Measurements from ENCODE around the gene NPC1L1.
A peak's percentile ranks its signal among the peaks of the same experiment; 100 is the strongest.

The NPC1L1 gene

GRCh38 chr7:44538093-44538797 lies 2.9 kb downstream of the NPC1L1 start:
- H3K4me1 ChIP-seq (ENCODE audit: control insufficient read depth, insufficient read depth, low read depth, low read length), result peaks cover 12% of the 10 kb centered on the region
- no peak overlapping the region for H3K27ac ChIP-seq (ENCODE audit: low read length, poor library complexity, severe bottlenecking)
- H3K14ac ChIP-seq (ENCODE audit: low read length in 2 of 2), result no peak overlapping the region
- no peak overlapping the region for H2BK12ac ChIP-seq (ENCODE audit: low read length in 2 of 2)
- H3K4ac ChIP-seq (ENCODE audit: low read depth in 1 of 2, low read length in 2 of 2), result no peak overlapping the region
- DNase-seq, result no peak
- H3K27me3 ChIP-seq (ENCODE audit: control insufficient read depth in 1 of 2, insufficient read depth in 1 of 2, low read length in 2 of 2), result peaks cover 0 to 9% of the 10 kb centered on the region in 2 experiments
- no peak overlapping the region for H2BK120ac ChIP-seq (ENCODE audit: low read depth, low read length)
- no peak overlapping the region for H4K8ac ChIP-seq (ENCODE audit: low read length)
- no peak overlapping the region for H3K18ac ChIP-seq (ENCODE audit: low read depth in 1 of 2, low read length in 2 of 2)
- no peak overlapping the region for H3K4me3 ChIP-seq (ENCODE audit: insufficient read depth in 1 of 2, low read depth in 1 of 2, low read length in 2 of 2)
- H2BK5ac ChIP-seq (ENCODE audit: low read depth, low read length, poor library complexity, severe bottlenecking), result no peak overlapping the region
- H3K79me1 ChIP-seq (replicated peaks; ENCODE audit: low read length, poor library complexity, severe bottlenecking), result no peaks in the 10 kb centered on the region
- no peak overlapping the region for H4K91ac ChIP-seq (ENCODE audit: low read length)
- no peaks in the 10 kb centered on the region for H3K36me3 ChIP-seq (ENCODE audit: control insufficient read depth in 1 of 2, insufficient read depth in 2 of 2, low read depth in 1 of 2, low read length in 2 of 2)
- H2AK5ac ChIP-seq (ENCODE audit: low read length, severe bottlenecking), result no peak overlapping the region
- no peak overlapping the region for H3K4me2 ChIP-seq (ENCODE audit: low read length, poor library complexity, severe bottlenecking)
- no peak overlapping the region for H2AFZ ChIP-seq (ENCODE audit: low read depth, low read length)
- H2BK15ac ChIP-seq (ENCODE audit: low read depth, poor library complexity, severe bottlenecking), result no peak overlapping the region
- no peak overlapping the region for H3K9ac ChIP-seq (ENCODE audit: low read length)
- no peak overlapping the region for H3K23ac ChIP-seq (ENCODE audit: low read length in 2 of 2)
- WGBS, result 83% methylated on average over 17 of the region's 17 CpGs
- H3K9me3 ChIP-seq (ENCODE audit: control insufficient read depth, low read length), result no peaks in the 10 kb centered on the region

- no peak overlapping the region for H3K4me3 ChIP-seq (ENCODE audit: insufficient read depth in 1 of 2, low read depth in 1 of 2, low read length in 2 of 2)
- H2AFZ ChIP-seq (ENCODE audit: low read depth, low read length), result no peak overlapping the region
- DNase-seq, result no peak
- no peak overlapping the region for H3K27ac ChIP-seq (ENCODE audit: low read length, poor library complexity, severe bottlenecking)
- H2BK15ac ChIP-seq (ENCODE audit: low read depth, poor library complexity, severe bottlenecking), result no peak overlapping the region
- no peak overlapping the region for H4K8ac ChIP-seq (ENCODE audit: low read length)
- H3K36me3 ChIP-seq (ENCODE audit: control insufficient read depth in 1 of 2, insufficient read depth in 2 of 2, low read depth in 1 of 2, low read length in 2 of 2), result no peaks in the 10 kb centered on the region
- H2AK5ac ChIP-seq (ENCODE audit: low read length, severe bottlenecking), result no peak overlapping the region
- H4K91ac ChIP-seq (ENCODE audit: low read length), result no peak overlapping the region
- no peak overlapping the region for H3K23ac ChIP-seq (ENCODE audit: low read length in 2 of 2)
- WGBS, result 95% methylated on average over 6 of the region's 6 CpGs
- no peak overlapping the region for H2BK5ac ChIP-seq (ENCODE audit: low read depth, low read length, poor library complexity, severe bottlenecking)
- H3K9me3 ChIP-seq (ENCODE audit: control insufficient read depth, low read length), result no peaks in the 10 kb centered on the region
- no peak overlapping the region for H2BK12ac ChIP-seq (ENCODE audit: low read length in 2 of 2)
- no peak overlapping the region for H3K9ac ChIP-seq (ENCODE audit: low read length)
- no peak overlapping the region for H3K14ac ChIP-seq (ENCODE audit: low read length in 2 of 2)
- no peak overlapping the region for H3K18ac ChIP-seq (ENCODE audit: low read depth in 1 of 2, low read length in 2 of 2)
- H3K4ac ChIP-seq (ENCODE audit: low read depth in 1 of 2, low read length in 2 of 2), result no peak overlapping the region
- peaks cover 12% of the 10 kb centered on the region for H3K4me1 ChIP-seq (ENCODE audit: control insufficient read depth, insufficient read depth, low read depth, low read length)
- no peak overlapping the region for H3K4me2 ChIP-seq (ENCODE audit: low read length, poor library complexity, severe bottlenecking)
- no peaks in the 10 kb centered on the region for H3K79me1 ChIP-seq (replicated peaks; ENCODE audit: low read length, poor library complexity, severe bottlenecking)
- H3K27me3 ChIP-seq (ENCODE audit: control insufficient read depth in 1 of 2, insufficient read depth in 1 of 2, low read length in 2 of 2), result peaks cover 0 to 9% of the 10 kb centered on the region in 2 experiments
- H2BK120ac ChIP-seq (ENCODE audit: low read depth, low read length), result no peak overlapping the region
Measured at GRCh38 chr7:44537442-44537841, 3.7 kb downstream of the NPC1L1 start.

- Histone ChIP-seq H2AFZ (ENCODE audit: low read depth, low read length) (no peak overlapping the region), H3K79me1 (replicated peaks; ENCODE audit: low read length, poor library complexity, severe bottlenecking) (no peaks in the 10 kb centered on the region), H3K23ac (ENCODE audit: low read length in 2 of 2) (no peak overlapping the region), H3K4ac (ENCODE audit: low read depth in 1 of 2, low read length in 2 of 2) (no peak overlapping the region), H3K18ac (ENCODE audit: low read depth in 1 of 2, low read length in 2 of 2) (no peak overlapping the region), H2AK5ac (ENCODE audit: low read length, severe bottlenecking) (no peak overlapping the region), H3K27ac (ENCODE audit: low read length, poor library complexity, severe bottlenecking) (no peak overlapping the region), H4K8ac (ENCODE audit: low read length) (no peak overlapping the region), H3K36me3 (ENCODE audit: control insufficient read depth in 1 of 2, insufficient read depth in 2 of 2, low read depth in 1 of 2, low read length in 2 of 2) (peaks cover 0 to 5% of the 10 kb centered on the region in 2 experiments), H3K9ac (ENCODE audit: low read length) (no peak overlapping the region), H3K27me3 (ENCODE audit: control insufficient read depth in 1 of 2, insufficient read depth in 1 of 2, low read length in 2 of 2) (peaks cover 0 to 7% of the 10 kb centered on the region in 2 experiments), H3K4me3 (ENCODE audit: insufficient read depth in 1 of 2, low read depth in 1 of 2, low read length in 2 of 2) (no peak overlapping the region), H3K9me3 (ENCODE audit: control insufficient read depth, low read length) (no peaks in the 10 kb centered on the region), H3K4me1 (ENCODE audit: control insufficient read depth, insufficient read depth, low read depth, low read length) (peaks cover 10% of the 10 kb centered on the region), H3K4me2 (ENCODE audit: low read length, poor library complexity, severe bottlenecking) (no peak overlapping the region), H4K91ac (ENCODE audit: low read length) (peak overlapping the region; percentile 7), H2BK15ac (ENCODE audit: low read depth, poor library complexity, severe bottlenecking) (peak overlapping the region; percentile 8), H2BK120ac (ENCODE audit: low read depth, low read length) (no peak overlapping the region), H3K14ac (ENCODE audit: low read length in 2 of 2) (no peak overlapping the region), H2BK5ac (ENCODE audit: low read depth, low read length, poor library complexity, severe bottlenecking) (no peak overlapping the region), H2BK12ac (ENCODE audit: low read length in 2 of 2) (no peak overlapping the region)
- DNase-seq, result no peak
- 89% methylated on average over 10 of the region's 10 CpGs for WGBS
Measured at GRCh38 chr7:44536090-44536489, 5.0 kb downstream of the NPC1L1 start.

- Histone ChIP-seq H3K18ac (ENCODE audit: low read depth in 1 of 2, low read length in 2 of 2) (no peak overlapping the region), H2BK12ac (ENCODE audit: low read length in 2 of 2) (no peak overlapping the region), H2BK120ac (ENCODE audit: low read depth, low read length) (no peak overlapping the region), H3K27me3 (ENCODE audit: control insufficient read depth in 1 of 2, insufficient read depth in 1 of 2, low read length in 2 of 2) (peaks cover 0 to 7% of the 10 kb centered on the region in 2 experiments), H2BK15ac (ENCODE audit: low read depth, poor library complexity, severe bottlenecking) (no peak overlapping the region), H3K9me3 (ENCODE audit: control insufficient read depth, low read length) (no peaks in the 10 kb centered on the region), H3K79me1 (replicated peaks; ENCODE audit: low read length, poor library complexity, severe bottlenecking) (no peaks in the 10 kb centered on the region), H3K4me1 (ENCODE audit: control insufficient read depth, insufficient read depth, low read depth, low read length) (peaks cover 9% of the 10 kb centered on the region), H2AFZ (ENCODE audit: low read depth, low read length) (no peak overlapping the region), H3K4me3 (ENCODE audit: insufficient read depth in 1 of 2, low read depth in 1 of 2, low read length in 2 of 2) (no peak overlapping the region), H3K4ac (ENCODE audit: low read depth in 1 of 2, low read length in 2 of 2) (no peak overlapping the region), H3K9ac (ENCODE audit: low read length) (no peak overlapping the region), H2AK5ac (ENCODE audit: low read length, severe bottlenecking) (no peak overlapping the region), H3K36me3 (ENCODE audit: control insufficient read depth in 1 of 2, insufficient read depth in 2 of 2, low read depth in 1 of 2, low read length in 2 of 2) (peaks cover 0 to 5% of the 10 kb centered on the region in 2 experiments), H2BK5ac (ENCODE audit: low read depth, low read length, poor library complexity, severe bottlenecking) (no peak overlapping the region), H3K14ac (ENCODE audit: low read length in 2 of 2) (no peak overlapping the region), H3K23ac (ENCODE audit: low read length in 2 of 2) (peak overlapping the region in 1 of 2 experiments; percentile 30), H3K27ac (ENCODE audit: low read length, poor library complexity, severe bottlenecking) (no peak overlapping the region), H3K4me2 (ENCODE audit: low read length, poor library complexity, severe bottlenecking) (no peak overlapping the region), H4K91ac (ENCODE audit: low read length) (no peak overlapping the region), H4K8ac (ENCODE audit: low read length) (no peak overlapping the region)
- DNase-seq, result no peak
- 93% methylated on average over 8 of the region's 8 CpGs for WGBS
Measured at GRCh38 chr7:44535348-44536064, 5.6 kb downstream of the NPC1L1 start.
